K562 (cell line): Measurements from ENCODE around the gene KCNMB3. TPM values are rescaled to one million over a fixed set of nuclear protein-coding genes. Genes with fewer than 3 reads are reported as not detected.

Experiments used
- ATF1 ChIP-seq, 2 experiments: fragments of 450-650 bp in 1 of 2; IDR thresholded peaks; 2 replicates each; pipeline ENCODE4 v1.6.1; 2016; ENCODE audit warnings: missing compliant biosample characterization in 1 of 2, missing genetic modification characterization in 1 of 2
- E2F3 ChIP-seq: fragments of 250-450 bp; sonication (Bioruptor Pico); IDR thresholded peaks from 2 replicates; pipeline ENCODE4 v1.4.0; 2020; ENCODE audit warnings: mild to moderate bottlenecking
- ERF ChIP-seq: fragments of 450-650 bp; formaldehyde crosslinking; IDR thresholded peaks from 2 replicates; pipeline ENCODE4 v1.4.0; 2020; ENCODE audit warnings: mild to moderate bottlenecking, mixed read lengths
- ETV1 ChIP-seq: fragments of 450-650 bp; conservative IDR thresholded peaks from 2 replicates; pipeline ENCODE4 v1.6.1; 2016; ENCODE audit warnings: missing genetic modification characterization, control low read depth, low read depth, missing compliant biosample characterization
- ETV5 ChIP-seq: sonication (generic); formaldehyde crosslinking; IDR thresholded peaks from 2 replicates; pipeline ENCODE4 v1.4.0; 2020; ENCODE audit warnings: low read depth, mild to moderate bottlenecking, missing genetic modification reagents
- GABPA ChIP-seq: fragments of 200-800 bp; sonication (Bioruptor generic); conservative IDR thresholded peaks from 2 replicates; pipeline ENCODE4 v1.6.1; 2016; ENCODE audit warnings: low read depth, missing genetic modification characterization, missing compliant biosample characterization
- HNRNPL ChIP-seq: fragments of 200-400 bp; formaldehyde crosslinking; IDR thresholded peaks from 2 replicates; pipeline ENCODE4 v1.6.1; 2017; ENCODE audit warnings: low read depth, mild to moderate bottlenecking, low read length
- KAT2B ChIP-seq: IDR thresholded peaks from one replicate; pipeline ENCODE4 v1.6.1; 2012; ENCODE audit warnings: low read depth, mild to moderate bottlenecking, control low read depth, inconsistent platforms, low read length, moderate library complexity
- KDM1A ChIP-seq, 2 experiments: fragments of 450-650 bp; IDR thresholded peaks; 2 replicates each; pipeline ENCODE4 v1.6.1; 2016; ENCODE audit warnings: mild to moderate bottlenecking in 2 of 2
- KDM5B ChIP-seq: fragments of 200-600 bp; sonication (generic); IDR thresholded peaks from 2 replicates; pipeline ENCODE4 v1.6.1; 2012; ENCODE audit warnings: low read depth, mild to moderate bottlenecking, moderate library complexity, low read length, control low read depth, inconsistent platforms; ENCODE audit not compliant: insufficient replicate concordance
- MAFG ChIP-seq: fragments of 450-650 bp; conservative IDR thresholded peaks from 2 replicates; pipeline ENCODE4 v1.6.1; 2016; ENCODE audit warnings: missing genetic modification characterization, missing compliant biosample characterization
- MAZ ChIP-seq, 2 experiments: fragments of 450-650 bp in 1 of 2; sonication (generic) in 1 of 2; formaldehyde crosslinking; IDR thresholded peaks in 1 of 2; conservative IDR thresholded peaks in 1 of 2; 2 replicates each; pipeline versions ENCODE4 v1.4.0 to v1.5.0; 2020; ENCODE audit warnings: mild to moderate bottlenecking in 1 of 2, missing genetic modification reagents in 1 of 2
- MXD1 ChIP-seq: fragments of 250-450 bp; sonication (Bioruptor Pico); IDR thresholded peaks from 2 replicates; pipeline ENCODE4 v1.8.0; 2021; ENCODE audit warnings: borderline replicate concordance, mild to moderate bottlenecking, moderate library complexity; ENCODE audit not compliant: poor library complexity, severe bottlenecking
- NONO ChIP-seq, 2 experiments: fragments of 200-400 bp in 1 of 2; fragments of 450-650 bp in 1 of 2; formaldehyde crosslinking in 1 of 2; IDR thresholded peaks; 2 replicates each; pipeline ENCODE4 v1.6.1; 2017; ENCODE audit warnings: low read depth in 2 of 2, mild to moderate bottlenecking in 2 of 2, moderate library complexity in 2 of 2, low read length in 1 of 2
- POU5F1 ChIP-seq: fragments of 150-350 bp; IDR thresholded peaks from 2 replicates; pipeline ENCODE4 v1.6.1; 2014; ENCODE audit warnings: borderline replicate concordance, low read length, low read depth, mild to moderate bottlenecking; ENCODE audit not compliant: partially characterized antibody
- RCOR1 ChIP-seq, 2 experiments: IDR thresholded peaks; 2 replicates each; pipeline ENCODE4 v1.6.1; 2012; ENCODE audit warnings: low read depth in 2 of 2, low read length in 2 of 2, borderline replicate concordance in 1 of 2, improper control_type of control experiment in 1 of 2
- SRSF9 ChIP-seq: fragments of 200-400 bp; formaldehyde crosslinking; IDR thresholded peaks from 2 replicates; pipeline ENCODE4 v1.6.1; 2017; ENCODE audit warnings: low read depth, low read length, borderline replicate concordance
- TCF3 ChIP-seq: sonication (generic); formaldehyde crosslinking; IDR thresholded peaks from 2 replicates; pipeline ENCODE4 v1.4.0; 2020; ENCODE audit warnings: mild to moderate bottlenecking, missing genetic modification reagents
- ZBTB12 ChIP-seq: fragments of 250-450 bp; sonication (Bioruptor Pico); IDR thresholded peaks from 2 replicates; pipeline ENCODE4 v1.4.0; 2020
- ZBTB7A ChIP-seq: IDR thresholded peaks from 2 replicates; pipeline ENCODE4 v1.6.1; 2011; ENCODE audit warnings: low read depth, mild to moderate bottlenecking, low read length, moderate library complexity, borderline replicate concordance; ENCODE audit not compliant: control insufficient read depth
- ZNF133 ChIP-seq: fragments of 250-450 bp; sonication (Bioruptor Pico); IDR thresholded peaks from 2 replicates; pipeline ENCODE4 v1.4.0; 2020; ENCODE audit warnings: mild to moderate bottlenecking
- ZNF444 ChIP-seq: fragments of 250-450 bp; sonication (Bioruptor Pico); IDR thresholded peaks from 2 replicates; pipeline ENCODE4 v1.4.0; 2020; ENCODE audit warnings: mild to moderate bottlenecking, moderate library complexity
- ZNF507 ChIP-seq: conservative IDR thresholded peaks from 2 replicates; pipeline ENCODE4 v1.6.1; 2017; ENCODE audit warnings: missing genetic modification characterization, missing compliant biosample characterization
- ZNF589 ChIP-seq: fragments of 200-800 bp; sonication (Bioruptor generic); IDR thresholded peaks from 2 replicates; pipeline ENCODE4 v1.6.1; 2016; ENCODE audit warnings: low read depth, missing genetic modification characterization, missing compliant biosample characterization
- ZNF75A ChIP-seq: fragments of 450-650 bp; formaldehyde crosslinking; IDR thresholded peaks from 2 replicates; pipeline ENCODE4 v1.4.0; 2020; ENCODE audit warnings: mild to moderate bottlenecking
- ZNF780A ChIP-seq: fragments of 250-450 bp; sonication (Bioruptor Pico); IDR thresholded peaks from 2 replicates; pipeline ENCODE4 v1.5.0; 2021; ENCODE audit warnings: mild to moderate bottlenecking
- polyA plus RNA-seq, 8 experiments: library from polyadenylated mRNA; depleted of rRNA in 4 of 8; stranded (reverse) in 5 of 8; unstranded in 3 of 8; fragments of >200 nt; fragmentation: Nextera tagmentation in 2 of 8; fragmentation: Illumina TruSeq in 1 of 8; extraction: Ambion mirVana in 2 of 8; extraction: Trizol in 1 of 8; gene quantifications; 2 replicates each; pipeline versions ENCODE4 v1.2.1 to v1.2.3, GENCODE V29; 2011 to 2014; ENCODE audit warnings: inconsistent platforms in 1 of 8, missing spikeins in 1 of 8
- total RNA-seq, 7 experiments: library from RNA; depleted of rRNA in 6 of 7; stranded (reverse); fragments of >200 nt in 6 of 7; fragmentation: Illumina TruSeq in 2 of 7; extraction: Trizol in 2 of 7; gene quantifications; 2 replicates each; pipeline versions ENCODE4 v1.2.1 to v1.2.3, GENCODE V29; 2011 to 2021; ENCODE audit warnings: low replicate concordance in 1 of 7

The KCNMB3 gene
- total and polyA plus RNA-seq, 9 of the 15 experiments (the other 6 are each of a cell fraction or from before 2014, with no cell fraction given), result 7.0 to 21.1 (median 14.3) TPM

- TF ChIP-seq ZBTB12 (CRISPR knock-in tag) (no peak), MAFG (tag) (no peak), ETV1 (tag) (no peak), HNRNPL (peak; percentile 45; the same call in 1 of the 2 replicates), ZBTB7A (peak; percentile 69; the same call in 1 of the 2 replicates), MAZ (CRISPR knock-in tag; conservative IDR thresholded peaks at IDR 0.05 in 1 of 2, IDR thresholded peaks at IDR 0.05 in 1 of 2) (peak; percentile 63 to 93; a peak in 3 of 4 replicates), RCOR1 (IDR thresholded peaks at IDR 0.05; ENCODE audit: borderline replicate concordance in 1 of 2, low read depth in 2 of 2, low read length in 2 of 2) (no peak), ATF1 (CRISPR knock-in tag; IDR thresholded peaks at IDR 0.05) (no peak), ATF1 (tag; IDR thresholded peaks at IDR 0.05) (0 out of 2 replicates have a peak, but pooled peaks have one; percentile 36), ETV5 (peak; percentile 74; the same call in 1 of the 2 replicates), ERF (CRISPR knock-in tag) (peak; percentile 80; the same call in 1 of the 2 replicates), SRSF9 (no peak), ZNF589 (CRISPR knock-in tag) (no peak), NONO (IDR thresholded peaks at IDR 0.05; ENCODE audit: low read depth in 2 of 2, low read length in 1 of 2) (peak; percentile 72 to 75), TCF3 (CRISPR knock-in tag) (0 out of 2 replicates have a peak, but pooled peaks have one; percentile 30), ZNF507 (tag) (no peak), ZNF75A (CRISPR knock-in tag) (peak; percentile 30; the same call in 1 of the 2 replicates), KAT2B (no peak), POU5F1 (no peak), E2F3 (CRISPR knock-in tag) (peak; percentile 78), MXD1 (CRISPR knock-in tag) (peak; percentile 25), GABPA (tag) (peak; percentile 70), KDM5B (peak; percentile 58), ZNF780A (CRISPR knock-in tag) (no peak), ZNF133 (peak; percentile 7; the same call in 1 of the 2 replicates), ZNF444 (no peak), KDM1A (IDR thresholded peaks at IDR 0.05) (no peak)
Observed at GRCh38 chr3:179260949-179261765, 10.2 kb upstream of the KCNMB3 start (continued).
